Measurements from ENCODE around the gene MS4A6A.
"Not testable (repeated sequence)": the region's sequence is repeated elsewhere in the genome, so short reads cannot be mapped to it uniquely, and the experiment has no call there.

DNA sequence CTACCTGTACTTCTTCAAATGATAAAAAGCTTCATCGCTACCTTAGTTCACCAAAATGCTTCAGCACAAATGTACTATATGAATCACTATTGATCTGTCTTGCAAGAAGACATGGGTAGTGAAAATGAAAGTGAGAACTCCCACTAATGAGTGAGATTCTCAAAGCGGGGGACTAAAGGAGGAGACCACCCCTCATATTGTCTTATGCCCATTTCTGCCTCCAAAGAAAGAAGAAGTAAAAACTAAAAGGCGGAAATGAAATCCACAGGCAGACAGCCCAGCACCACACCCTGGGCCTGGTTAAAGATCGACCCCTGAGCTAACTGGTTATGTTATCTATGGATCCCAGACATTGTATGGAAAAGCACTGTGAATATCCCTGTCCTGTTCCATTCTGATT, 9.7 kb upstream of the MS4A6A start:
- TF ChIP-seq CTCF (IDR thresholded peaks at IDR 0.05 in 2 of 3, conservative IDR thresholded peaks at IDR 0.05 in 1 of 3; ENCODE audit: borderline replicate concordance in 1 of 3, insufficient read depth in 1 of 3, low read depth in 2 of 3, low read length in 2 of 3); JUND (IDR thresholded peaks at IDR 0.05); POLR2AphosphoS5 (IDR thresholded peaks at IDR 0.05; ENCODE audit: low read depth, low read length); YY1 (IDR thresholded peaks at IDR 0.05; ENCODE audit: extremely low read depth, insufficient replicate concordance, low read depth, low read length): not testable (repeated sequence)

All from HCT116 (cell line).